MCF 10A (cell line): ENCODE results near the gene FADS1. TPM values are rescaled to one million over a fixed set of nuclear protein-coding genes. Genes with fewer than 3 reads are reported as not detected.

Source experiments
- BruUV-seq: library from RNA; stranded (reverse); fragments of 400-500 nt; replicated peaks from 2 replicates; lab custom pipeline; 2021; lab: Mats Ljungman, UMichigan
- CTCF ChIA-PET: fragments of 300-600 bp; sonication (Branson Sonifier 250); formaldehyde crosslinking; extraction: SDS; loops from one replicate; lab custom pipeline; 2021; ENCODE audit warnings: antibody characterized with exemption, inconsistent platforms; lab: Yijun Ruan, JAX
- POLR2A ChIA-PET: fragments of 300-600, 350-650 bp; sonication (Branson Sonifier 250); formaldehyde crosslinking; extraction: SDS; loops from one replicate; lab custom pipeline; 2020; ENCODE audit warnings: antibody characterized with exemption, inconsistent platforms; lab: Yijun Ruan, JAX
- DNase-seq: peaks from one replicate; pipeline ENCODE4 v3.0.0-alpha.2; 2018; ENCODE audit not compliant: unreplicated experiment
- H3K27ac Mint-ChIP-seq: one replicate; pipeline ENCODE4 v1.8.0; 2022; ENCODE audit warnings: mild to moderate bottlenecking, low read depth, mixed read lengths; ENCODE audit not compliant: unreplicated experiment
- H3K27me3 Mint-ChIP-seq: one replicate; pipeline ENCODE4 v1.8.0; 2022; ENCODE audit warnings: mixed read lengths; ENCODE audit not compliant: insufficient read depth, unreplicated experiment
- H3K36me3 Mint-ChIP-seq: one replicate; pipeline ENCODE4 v1.8.0; 2022; ENCODE audit warnings: mild to moderate bottlenecking, moderate library complexity, mixed read lengths; ENCODE audit not compliant: insufficient read depth, unreplicated experiment
- H3K4me1 Mint-ChIP-seq: one replicate; pipeline ENCODE4 v1.8.0; 2022; ENCODE audit warnings: mixed read lengths; ENCODE audit not compliant: insufficient read depth, unreplicated experiment
- H3K4me3 Mint-ChIP-seq: one replicate; pipeline ENCODE4 v1.8.0; 2022; ENCODE audit warnings: mild to moderate bottlenecking, moderate library complexity, mixed read lengths; ENCODE audit not compliant: unreplicated experiment
- H3K9me3 Mint-ChIP-seq: one replicate; pipeline ENCODE4 v1.8.0; 2022; ENCODE audit warnings: mixed read lengths; ENCODE audit not compliant: unreplicated experiment
- intact Hi-C: fragments of 100-400 bp; cut with micrococcal nuclease; formaldehyde crosslinking; loops from 2 replicates; pipeline ENCODE4 v1.14.1; 2022
- total RNA-seq: library from RNA; stranded (reverse); gene quantifications from 2 replicates; pipeline ENCODE4 v1.2.3, GENCODE V29; 2022
- TF ChIP-seq, protein P1 (sequence below): fragments of 200-600 bp; IDR thresholded peaks from one replicate; pipeline ENCODE4 v1.8.0; 2022; ENCODE audit warnings: antibody characterized with exemption, mild to moderate bottlenecking; ENCODE audit not compliant: unreplicated experiment

Gene FADS1
- total RNA-seq, 1 experiment from 2014 or later: 27.5 TPM

DNA sequence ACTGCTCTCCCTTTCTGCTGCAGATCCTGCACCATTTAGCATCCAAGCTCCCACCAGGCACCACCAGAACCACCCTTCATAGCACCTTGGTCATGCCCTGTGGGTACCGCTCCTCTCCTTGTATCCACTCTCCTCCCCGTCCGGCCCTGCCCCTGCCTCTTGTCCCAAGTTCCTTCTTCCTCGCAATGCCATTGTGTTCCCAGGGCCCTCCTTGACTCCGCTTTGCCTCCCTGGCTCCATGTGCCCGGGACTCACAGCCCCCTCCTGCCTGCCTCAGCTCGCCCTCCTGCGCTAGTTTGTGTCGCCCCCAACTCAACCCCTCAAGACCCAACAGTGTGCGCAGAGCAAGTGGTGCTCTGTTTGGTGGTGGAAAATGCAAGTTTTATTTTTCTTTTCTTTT is 22.1 kb upstream of the FADS1 start:
- BruUV-seq: no TSS peak
- TF ChIP-seq, protein P1, sequence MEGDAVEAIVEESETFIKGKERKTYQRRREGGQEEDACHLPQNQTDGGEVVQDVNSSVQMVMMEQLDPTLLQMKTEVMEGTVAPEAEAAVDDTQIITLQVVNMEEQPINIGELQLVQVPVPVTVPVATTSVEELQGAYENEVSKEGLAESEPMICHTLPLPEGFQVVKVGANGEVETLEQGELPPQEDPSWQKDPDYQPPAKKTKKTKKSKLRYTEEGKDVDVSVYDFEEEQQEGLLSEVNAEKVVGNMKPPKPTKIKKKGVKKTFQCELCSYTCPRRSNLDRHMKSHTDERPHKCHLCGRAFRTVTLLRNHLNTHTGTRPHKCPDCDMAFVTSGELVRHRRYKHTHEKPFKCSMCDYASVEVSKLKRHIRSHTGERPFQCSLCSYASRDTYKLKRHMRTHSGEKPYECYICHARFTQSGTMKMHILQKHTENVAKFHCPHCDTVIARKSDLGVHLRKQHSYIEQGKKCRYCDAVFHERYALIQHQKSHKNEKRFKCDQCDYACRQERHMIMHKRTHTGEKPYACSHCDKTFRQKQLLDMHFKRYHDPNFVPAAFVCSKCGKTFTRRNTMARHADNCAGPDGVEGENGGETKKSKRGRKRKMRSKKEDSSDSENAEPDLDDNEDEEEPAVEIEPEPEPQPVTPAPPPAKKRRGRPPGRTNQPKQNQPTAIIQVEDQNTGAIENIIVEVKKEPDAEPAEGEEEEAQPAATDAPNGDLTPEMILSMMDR: no peak
- Mint-ChIP-seq H3K27me3 (no peaks in the 10 kb centered on the region), H3K27ac (no peak overlapping the region), H3K9me3 (no peaks in the 10 kb centered on the region), H3K4me1 (no peaks in the 10 kb centered on the region), H3K36me3 (no peaks in the 10 kb centered on the region), H3K4me3 (no peak overlapping the region)
- no peak for DNase-seq
- POLR2A ChIA-PET: no interaction called here
- intact Hi-C loops: no loop called here
- CTCF ChIA-PET: interaction anchor here (0.7 to 1.1 kb wide), 2 partner anchors 43 to 243 kb away, joined by 3 read pairs; no protein-coding TSS in a partner anchor

DNA sequence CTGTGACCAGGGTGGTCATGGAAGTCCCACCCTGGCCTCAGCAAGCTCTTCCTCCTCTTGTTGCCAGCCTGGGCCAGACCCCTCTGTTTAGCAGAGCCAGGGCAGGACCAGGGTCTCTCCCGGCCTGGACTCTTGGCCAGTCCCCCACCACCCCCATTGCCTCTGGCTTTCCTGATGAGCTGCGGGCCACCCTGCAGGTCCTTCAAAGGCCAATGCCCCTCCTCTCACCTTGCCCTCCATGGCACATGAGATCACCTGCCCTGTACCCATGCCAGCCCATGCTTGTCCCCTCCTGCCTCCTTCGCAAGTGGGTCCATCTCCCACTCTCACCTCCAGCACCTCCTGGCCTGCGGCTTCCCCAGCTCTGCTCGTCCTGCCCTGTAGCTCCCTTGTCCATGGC is 21.7 kb upstream of the FADS1 start:
- ChIA-PET CTCF (interaction anchor here (0.7 to 1.1 kb wide), 2 partner anchors 43 to 244 kb away, joined by 3 read pairs; no protein-coding TSS in a partner anchor), POLR2A (no interaction called here)
- TF ChIP-seq, protein P1: no peak
- BruUV-seq: no TSS peak
- H3K27ac Mint-ChIP-seq: no peak overlapping the region
- H3K27me3 Mint-ChIP-seq: no peaks in the 10 kb centered on the region
- H3K4me3 Mint-ChIP-seq: no peak overlapping the region
- no peaks in the 10 kb centered on the region for H3K36me3 Mint-ChIP-seq
- intact Hi-C loops: no loop called here
- H3K4me1 Mint-ChIP-seq: no peaks in the 10 kb centered on the region
- H3K9me3 Mint-ChIP-seq: no peaks in the 10 kb centered on the region
- no peak for DNase-seq

DNA sequence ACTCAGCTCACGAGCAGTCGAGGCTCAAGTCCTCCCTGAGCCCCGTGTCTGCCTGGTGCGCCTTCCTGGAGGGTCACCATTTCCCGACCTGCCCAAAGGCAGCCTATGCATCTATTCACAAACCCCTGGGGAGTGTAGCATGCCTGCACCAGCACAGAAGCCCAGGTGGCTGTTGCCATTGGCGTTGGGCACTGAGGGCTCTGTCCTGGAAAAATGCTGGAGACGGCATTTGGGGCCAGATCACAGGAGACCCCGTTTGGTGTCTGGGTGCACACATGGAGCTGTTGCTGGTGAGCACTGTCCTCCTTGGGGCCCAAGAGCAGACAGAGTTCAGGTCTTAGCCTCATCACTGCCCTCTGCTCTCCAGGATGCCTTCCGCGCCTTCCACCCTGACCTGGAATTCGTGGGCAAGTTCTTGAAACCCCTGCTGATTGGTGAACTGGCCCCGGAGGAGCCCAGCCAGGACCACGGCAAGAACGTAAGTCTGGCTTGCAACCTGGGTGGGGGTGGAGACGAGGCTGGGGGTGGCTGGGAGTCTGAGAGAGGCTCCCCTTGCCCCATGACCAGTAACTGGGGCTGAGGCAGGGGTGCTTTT is 20.7 kb upstream of the FADS1 start:
- CTCF ChIA-PET: interaction anchor here (0.6 to 1.3 kb wide), 4 partner anchors 61 to 231 kb away, joined by 3 to 4 read pairs (median 3); no protein-coding TSS in a partner anchor

DNA sequence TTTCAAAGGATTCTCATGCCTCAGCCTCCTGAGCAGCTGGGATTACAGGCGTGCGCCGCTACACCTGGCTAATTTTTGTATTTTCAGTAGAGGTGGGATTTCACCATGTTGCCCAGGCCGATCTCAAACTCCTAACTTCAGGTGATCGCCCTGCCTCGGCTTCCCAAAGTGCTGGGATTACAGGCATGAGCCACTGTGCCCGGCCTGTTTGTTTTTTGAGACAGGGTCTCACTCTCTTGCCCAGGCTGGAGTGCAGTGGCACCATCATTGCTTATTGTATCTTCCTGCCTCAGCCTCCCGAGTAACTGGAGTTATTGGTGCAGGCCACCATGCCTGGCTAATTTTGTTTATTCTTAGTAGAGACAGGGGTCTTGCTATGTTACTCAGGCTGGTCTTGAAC is 19.4 kb upstream of the FADS1 start:
- Mint-ChIP-seq H3K4me1 (no peaks in the 10 kb centered on the region), H3K9me3 (no peaks in the 10 kb centered on the region), H3K27me3 (no peaks in the 10 kb centered on the region), H3K36me3 (no peaks in the 10 kb centered on the region), H3K4me3 (no peak overlapping the region), H3K27ac (no peak overlapping the region)
- ChIA-PET CTCF (interaction anchor here (1.2 to 1.3 kb wide), 2 partner anchors 39 to 62 kb away, joined by 3 to 4 read pairs; no protein-coding TSS in a partner anchor), POLR2A (no interaction called here)
- intact Hi-C loops: no loop called here
- no TSS peak for BruUV-seq
- TF ChIP-seq, protein P1: no peak
- no peak for DNase-seq

More for the DNA sequence above, 20.7 kb upstream of the FADS1 start:
- Mint-ChIP-seq H3K4me3 (no peak overlapping the region), H3K9me3 (no peaks in the 10 kb centered on the region), H3K27me3 (no peaks in the 10 kb centered on the region), H3K4me1 (no peaks in the 10 kb centered on the region), H3K36me3 (no peaks in the 10 kb centered on the region), H3K27ac (no peak overlapping the region)
- POLR2A ChIA-PET: no interaction called here
- TF ChIP-seq, protein P1: no peak
- no TSS peak for BruUV-seq
- DNase-seq: no peak
- intact Hi-C loops: no loop called here
